CD4-positive, alpha-beta T cell (primary cell): ENCODE data around the gene FYB1. TPM values are rescaled to one million over a fixed set of nuclear protein-coding genes. Genes with fewer than 3 reads are reported as not detected.

Experiments used
- ATAC-seq: fragments of 200-7000 bp; cut with Tn5 transposase; one replicate; pipeline ENCODE4 v1.10.0; 2022; ENCODE audit warnings: mild to moderate bottlenecking; ENCODE audit not compliant: poor library complexity
- CTCF ChIA-PET: fragments of 350-600 bp; sonication (Branson Sonifier 250); formaldehyde crosslinking; loops from one replicate; lab custom pipeline; 2021; ENCODE audit warnings: antibody characterized with exemption, inconsistent platforms; lab: Charles Lee
- POLR2A ChIA-PET: fragments of 350-600 bp; sonication (Branson Sonifier 250); formaldehyde crosslinking; loops from one replicate; lab custom pipeline; 2021; ENCODE audit warnings: antibody characterized with exemption, inconsistent platforms; lab: Charles Lee
- DNase-seq, 14 experiments: peaks; one replicate each; pipeline ENCODE4 v3.0.0-alpha.2; 2013 to 2020; ENCODE audit warnings: mixed read lengths in 2 of 14
- H3K27ac ChIP-seq, 2 donors: one replicate each; pipeline versions ENCODE4 v1.5.1 to v1.7.0; 2013; ENCODE audit warnings: low read length in 2 of 2, low read depth in 1 of 2, mild to moderate bottlenecking in 1 of 2
- H3K27me3 ChIP-seq, 2 experiments: 1 replicate in 1 of 2; 2 replicates in 1 of 2; pipeline versions ENCODE4 v1.6.1 to v1.7.0; 2013; ENCODE audit warnings: low read length in 2 of 2, control low read depth in 1 of 2, mild to moderate bottlenecking in 1 of 2, moderate library complexity in 1 of 2; ENCODE audit not compliant: insufficient read depth in 2 of 2, control insufficient read depth in 1 of 2
- H3K36me3 ChIP-seq: one replicate; pipeline ENCODE4 v1.6.1; 2013; ENCODE audit warnings: low read length, control low read depth; ENCODE audit not compliant: insufficient read depth
- H3K4me1 ChIP-seq: one replicate; pipeline ENCODE4 v1.6.1; 2013; ENCODE audit warnings: low read length, control low read depth; ENCODE audit not compliant: insufficient read depth
- H3K4me3 ChIP-seq: one replicate; pipeline ENCODE4 v1.5.1; 2013; ENCODE audit warnings: mild to moderate bottlenecking, low read length, moderate library complexity
- H3K9me3 ChIP-seq, 2 experiments: 1 replicate in 1 of 2; 2 replicates in 1 of 2; pipeline versions ENCODE4 v1.6.1 to v1.7.0; 2013; ENCODE audit warnings: low read length in 2 of 2, mild to moderate bottlenecking in 2 of 2, control low read depth in 1 of 2, moderate library complexity in 1 of 2; ENCODE audit not compliant: control insufficient read depth in 1 of 2, insufficient read depth in 1 of 2
- H3K27ac Mint-ChIP-seq: one replicate; pipeline ENCODE4 v1.8.0; 2020; ENCODE audit warnings: mixed read lengths
- H3K27me3 Mint-ChIP-seq: one replicate; pipeline ENCODE4 v1.8.0; 2021; ENCODE audit warnings: mixed read lengths
- H3K36me3 Mint-ChIP-seq: one replicate; pipeline ENCODE4 v1.8.0; 2021; ENCODE audit warnings: low read depth, mixed read lengths
- H3K4me1 Mint-ChIP-seq: one replicate; pipeline ENCODE4 v1.8.0; 2021; ENCODE audit warnings: low read depth, mixed read lengths
- H3K4me3 Mint-ChIP-seq: one replicate; pipeline ENCODE4 v1.8.0; 2020; ENCODE audit warnings: mild to moderate bottlenecking, mixed read lengths
- H3K9me3 Mint-ChIP-seq: one replicate; pipeline ENCODE4 v1.8.0; 2020; ENCODE audit warnings: mixed read lengths
- intact Hi-C, 2 experiments: fragments of 100-400 bp; cut with DNase I in 1 of 2; cut with micrococcal nuclease in 1 of 2; formaldehyde crosslinking; loops; one replicate each; pipeline versions ENCODE4 v1.15.1 to v1.9.0; 2023 to 2025; cut with DNase I, micrococcal nuclease
- total RNA-seq, 174 experiments: library from RNA in 2 of 174; stranded (reverse) in 2 of 174; gene quantifications; one replicate each; pipeline ENCODE4 v1.2.3 and lab custom pipeline; 2021 to 2026
- TF ChIP-seq, protein P1 (sequence below): fragments of 200-600 bp; IDR thresholded peaks from one replicate; pipeline ENCODE4 v1.8.0; 2022; ENCODE audit warnings: antibody characterized with exemption, mild to moderate bottlenecking

The FYB1 gene
- total RNA-seq, 2 experiments from 2014 or later: 478 to 497 TPM

DNA sequence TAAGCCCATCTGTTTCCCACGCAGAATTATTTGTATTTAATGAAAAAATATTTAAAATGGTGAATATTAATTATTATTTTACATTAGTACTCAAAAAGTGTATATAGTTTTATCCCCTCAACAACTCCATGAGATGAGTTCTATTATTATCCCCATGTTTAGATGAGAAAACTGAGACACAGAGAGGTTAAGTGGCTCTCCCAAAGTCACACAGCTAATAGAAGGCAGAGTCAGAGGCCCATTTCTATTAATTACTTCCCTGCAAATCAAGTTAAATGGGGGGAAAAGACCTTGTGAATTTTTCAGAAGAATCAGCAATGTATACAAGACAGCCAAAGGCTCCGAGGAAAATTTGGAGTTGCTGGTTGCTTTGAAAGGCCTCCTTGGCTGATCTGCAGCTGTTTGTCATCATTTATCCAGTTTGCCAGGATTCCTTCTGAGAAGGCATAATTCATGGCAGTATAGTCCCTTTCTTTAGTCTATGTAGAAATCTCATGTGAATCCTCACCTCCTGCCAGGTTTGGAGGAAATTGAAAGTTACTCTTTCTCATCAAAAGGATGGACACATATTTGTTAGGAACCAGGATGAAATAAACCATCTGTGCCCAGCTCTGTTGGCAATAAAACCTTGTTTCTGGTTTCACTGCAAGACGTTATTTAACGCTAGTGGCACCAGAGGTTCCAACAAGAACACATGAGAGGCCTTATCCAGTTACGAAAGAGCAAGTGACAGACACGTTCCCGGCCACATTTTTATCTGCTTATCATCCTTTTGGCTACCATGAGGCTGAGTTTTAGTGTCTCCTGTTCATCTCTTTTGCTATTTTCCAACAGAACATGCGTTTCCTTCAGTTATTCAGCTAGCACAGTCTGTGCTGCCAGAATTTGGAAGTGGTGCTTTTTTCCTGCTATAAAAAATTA is 621 bp downstream of the FYB1 start:
- no peaks in the 10 kb centered on the region for H3K27me3 ChIP-seq
- H3K4me1 Mint-ChIP-seq: peaks cover 75% of the 10 kb centered on the region
- no peaks in the 10 kb centered on the region for H3K36me3 ChIP-seq
- H3K27ac ChIP-seq: peak overlapping the region in 1 of 2 donors; percentile 72
- peaks cover 48% of the 10 kb centered on the region for H3K4me1 ChIP-seq
- ATAC-seq (no peak), DNase-seq (no peak)
- H3K4me3 Mint-ChIP-seq: peak overlapping the region; percentile 35
- H3K27ac Mint-ChIP-seq: peak overlapping the region; percentile 96
- H3K9me3 Mint-ChIP-seq: no peaks in the 10 kb centered on the region
- intact Hi-C loops: loop anchor here (2.0 to 10.0 kb wide), 6 partner anchors 41 to 1196 kb away; no protein-coding TSS in a partner anchor
- H3K9me3 ChIP-seq: no peaks in the 10 kb centered on the region
- ChIA-PET CTCF (interaction anchor here (0.6 to 3.6 kb wide), 40 partner anchors 8 to 329 kb away, joined by 3 to 140 read pairs (median 7); no protein-coding TSS in a partner anchor), POLR2A (interaction anchor here (1.0 to 4.9 kb wide), 25 partner anchors 9 to 145 kb away, joined by 3 to 171 read pairs (median 8); partner anchors contain the start of gene RICTOR)
- peak overlapping the region; percentile 65 for H3K4me3 ChIP-seq
- TF ChIP-seq, protein P1, sequence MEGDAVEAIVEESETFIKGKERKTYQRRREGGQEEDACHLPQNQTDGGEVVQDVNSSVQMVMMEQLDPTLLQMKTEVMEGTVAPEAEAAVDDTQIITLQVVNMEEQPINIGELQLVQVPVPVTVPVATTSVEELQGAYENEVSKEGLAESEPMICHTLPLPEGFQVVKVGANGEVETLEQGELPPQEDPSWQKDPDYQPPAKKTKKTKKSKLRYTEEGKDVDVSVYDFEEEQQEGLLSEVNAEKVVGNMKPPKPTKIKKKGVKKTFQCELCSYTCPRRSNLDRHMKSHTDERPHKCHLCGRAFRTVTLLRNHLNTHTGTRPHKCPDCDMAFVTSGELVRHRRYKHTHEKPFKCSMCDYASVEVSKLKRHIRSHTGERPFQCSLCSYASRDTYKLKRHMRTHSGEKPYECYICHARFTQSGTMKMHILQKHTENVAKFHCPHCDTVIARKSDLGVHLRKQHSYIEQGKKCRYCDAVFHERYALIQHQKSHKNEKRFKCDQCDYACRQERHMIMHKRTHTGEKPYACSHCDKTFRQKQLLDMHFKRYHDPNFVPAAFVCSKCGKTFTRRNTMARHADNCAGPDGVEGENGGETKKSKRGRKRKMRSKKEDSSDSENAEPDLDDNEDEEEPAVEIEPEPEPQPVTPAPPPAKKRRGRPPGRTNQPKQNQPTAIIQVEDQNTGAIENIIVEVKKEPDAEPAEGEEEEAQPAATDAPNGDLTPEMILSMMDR: no peak
- no peaks in the 10 kb centered on the region for H3K27me3 Mint-ChIP-seq
- H3K36me3 Mint-ChIP-seq: no peaks in the 10 kb centered on the region

GRCh38 chr5:39217365-39218281 is 1.7 kb downstream of the FYB1 start:
- Mint-ChIP-seq H3K36me3 (no peaks in the 10 kb centered on the region), H3K4me3 (peak overlapping the region; percentile 83), H3K27ac (peak overlapping the region; percentile 96), H3K9me3 (no peaks in the 10 kb centered on the region), H3K27me3 (no peaks in the 10 kb centered on the region), H3K4me1 (peaks cover 86% of the 10 kb centered on the region)
- intact Hi-C loops: loop anchor here (1.0 to 10.0 kb wide), 12 partner anchors 15 to 1197 kb away; no protein-coding TSS in a partner anchor
- H3K27me3 ChIP-seq: no peaks in the 10 kb centered on the region
- H3K4me3 ChIP-seq: peak overlapping the region; percentile 65
- no peaks in the 10 kb centered on the region for H3K36me3 ChIP-seq
- H3K9me3 ChIP-seq: no peaks in the 10 kb centered on the region
- DNase-seq (peak; percentile 62 to 91 (median 74)), ATAC-seq (peak; percentile 62)
- ChIA-PET CTCF (interaction anchor here (0.6 to 3.6 kb wide), 45 partner anchors 8 to 330 kb away, joined by 3 to 140 read pairs (median 6); no protein-coding TSS in a partner anchor), POLR2A (interaction anchor here (0.7 to 4.9 kb wide), 33 partner anchors 8 to 1462 kb away, joined by 3 to 171 read pairs (median 6); partner anchors contain the start of genes PTGER4 and RICTOR)
- H3K27ac ChIP-seq: peak overlapping the region; percentile 72 to 83
- TF ChIP-seq, protein P1: peak; percentile 96
- H3K4me1 ChIP-seq: peaks cover 58% of the 10 kb centered on the region
